KMS-11 (cell line): ENCODE results near the gene SCNN1G.

ENCODE experiments used
- H2AFZ ChIP-seq: fragments of 200-600 bp; sonication (generic); 2 replicates; pipeline ENCODE4 v1.6.1; 2016; ENCODE audit warnings: antibody characterized with exemption, mixed run types, low read depth
- H3K27ac ChIP-seq: fragments of 200-600 bp; sonication (generic); 2 replicates; pipeline ENCODE4 v1.6.1; 2016; ENCODE audit warnings: mild to moderate bottlenecking, mixed run types
- H3K27me3 ChIP-seq: fragments of 200-600 bp; sonication (generic); 2 replicates; pipeline ENCODE4 v1.6.1; 2017; ENCODE audit warnings: mild to moderate bottlenecking, low read depth, mixed run types, moderate library complexity; ENCODE audit not compliant: insufficient read depth
- H3K36me3 ChIP-seq: fragments of 200-600 bp; sonication (generic); 2 replicates; pipeline ENCODE4 v1.6.1; 2017; ENCODE audit warnings: mild to moderate bottlenecking, mixed run types; ENCODE audit not compliant: insufficient read depth
- H3K4me1 ChIP-seq: fragments of 200-600 bp; sonication (generic); 2 replicates; pipeline ENCODE4 v1.6.1; 2016; ENCODE audit warnings: mild to moderate bottlenecking, low read depth, mixed run types; ENCODE audit not compliant: poor library complexity, severe bottlenecking
- H3K4me2 ChIP-seq: fragments of 200-600 bp; sonication (generic); 2 replicates; pipeline ENCODE4 v1.7.0; 2016; ENCODE audit warnings: mild to moderate bottlenecking, mixed run types
- H3K4me3 ChIP-seq: fragments of 200-600 bp; sonication (generic); IDR thresholded peaks from 2 replicates; pipeline ENCODE4 v1.6.1; 2017; ENCODE audit warnings: low read depth, low read length, mixed read lengths; ENCODE audit not compliant: insufficient read depth
- H3K79me2 ChIP-seq: fragments of 200-600 bp; sonication (generic); 2 replicates; pipeline ENCODE4 v1.6.1; 2016; ENCODE audit warnings: low read depth, mixed run types; ENCODE audit not compliant: insufficient read depth
- H3K9ac ChIP-seq: fragments of 200-600 bp; sonication (generic); 2 replicates; pipeline ENCODE4 v1.6.1; 2016; ENCODE audit warnings: mild to moderate bottlenecking, mixed run types
- H4K20me1 ChIP-seq: fragments of 200-600 bp; sonication (generic); 2 replicates; pipeline ENCODE4 v1.6.1; 2016; ENCODE audit warnings: mild to moderate bottlenecking, mixed run types; ENCODE audit not compliant: insufficient read depth
- CTCF ChIP-seq: fragments of 200-600 bp; sonication (generic); conservative IDR thresholded peaks from 2 replicates; pipeline ENCODE4 v1.6.1; 2017; ENCODE audit warnings: low read depth, mild to moderate bottlenecking, antibody characterized with exemption, low read length, moderate library complexity, mixed read lengths

SCNN1G gene

GRCh38 chr16:23196539-23196938, 14.0 kb downstream of the SCNN1G start:
- no peaks in the 10 kb centered on the region for H3K36me3 ChIP-seq
- H3K79me2 ChIP-seq = no peaks in the 10 kb centered on the region
- no peaks in the 10 kb centered on the region for H4K20me1 ChIP-seq
- no peak for TF ChIP-seq CTCF
- no peaks in the 10 kb centered on the region for H3K27me3 ChIP-seq
- H3K4me3 ChIP-seq = no peak overlapping the region
- peaks cover 27% of the 10 kb centered on the region for H3K4me1 ChIP-seq
- H3K9ac ChIP-seq = no peak overlapping the region
- no peak overlapping the region for H3K27ac ChIP-seq
- H2AFZ ChIP-seq = no peak overlapping the region
- H3K4me2 ChIP-seq = no peak overlapping the region

- TF ChIP-seq CTCF = no peak
- peaks cover 21% of the 10 kb centered on the region for H3K4me1 ChIP-seq
- no peak overlapping the region for H3K27ac ChIP-seq
- H2AFZ ChIP-seq = no peak overlapping the region
- no peak overlapping the region for H3K9ac ChIP-seq
- H3K27me3 ChIP-seq = no peaks in the 10 kb centered on the region
- H3K4me3 ChIP-seq = no peak overlapping the region
- no peaks in the 10 kb centered on the region for H3K79me2 ChIP-seq
- no peaks in the 10 kb centered on the region for H4K20me1 ChIP-seq
- no peak overlapping the region for H3K4me2 ChIP-seq
- H3K36me3 ChIP-seq = no peaks in the 10 kb centered on the region
Observed at GRCh38 chr16:23202166-23202565, 19.6 kb downstream of the SCNN1G start.

GRCh38 chr16:23206986-23207385, 24.4 kb downstream of the SCNN1G start:
- Histone ChIP-seq H3K27me3 (no peaks in the 10 kb centered on the region), H3K27ac (no peak overlapping the region), H4K20me1 (no peaks in the 10 kb centered on the region), H3K4me2 (no peak overlapping the region), H3K4me1 (no peaks in the 10 kb centered on the region), H3K36me3 (no peaks in the 10 kb centered on the region), H3K4me3 (no peak overlapping the region), H3K9ac (no peak overlapping the region), H2AFZ (no peak overlapping the region), H3K79me2 (no peaks in the 10 kb centered on the region)
- no peak for TF ChIP-seq CTCF

GRCh38 chr16:23207485-23207884, 24.9 kb downstream of the SCNN1G start:
- Histone ChIP-seq H3K27ac (no peak overlapping the region), H3K36me3 (no peaks in the 10 kb centered on the region), H2AFZ (no peak overlapping the region), H3K9ac (no peak overlapping the region), H4K20me1 (no peaks in the 10 kb centered on the region), H3K4me2 (no peak overlapping the region), H3K27me3 (no peaks in the 10 kb centered on the region), H3K4me3 (no peak overlapping the region), H3K79me2 (no peaks in the 10 kb centered on the region), H3K4me1 (no peaks in the 10 kb centered on the region)
- no peak for TF ChIP-seq CTCF
